PFSK-1 (cell line): ENCODE measurements around the gene RASGRP3.

ENCODE experiments used
- POLR2AphosphoS5 ChIP-seq: IDR thresholded peaks from 2 replicates; pipeline ENCODE4 v1.6.1; 2012; ENCODE audit warnings: low read depth, mild to moderate bottlenecking, control low read depth, low read length, moderate library complexity
- REST ChIP-seq, 2 experiments: IDR thresholded peaks; 2 replicates each; pipeline versions ENCODE4 v1.6.1 to v1.8.0; 2011 to 2012; ENCODE audit warnings: low read depth in 2 of 2, low read length in 2 of 2, control low read depth in 1 of 2, inconsistent platforms in 1 of 2, mild to moderate bottlenecking in 1 of 2, moderate library complexity in 1 of 2; ENCODE audit not compliant: insufficient read depth in 1 of 2
- SIN3A ChIP-seq: IDR thresholded peaks from 2 replicates; pipeline ENCODE4 v1.6.1; 2012; ENCODE audit warnings: mild to moderate bottlenecking, low read length, moderate library complexity, borderline replicate concordance; ENCODE audit not compliant: insufficient read depth
- TAF1 ChIP-seq: IDR thresholded peaks from 2 replicates; pipeline ENCODE4 v1.6.1; 2012; ENCODE audit warnings: low read length, control low read depth, borderline replicate concordance; ENCODE audit not compliant: insufficient read depth

- TF ChIP-seq POLR2AphosphoS5 (no peak), SIN3A (no peak), REST (IDR thresholded peaks at IDR 0.05; ENCODE audit: insufficient read depth in 1 of 2, low read depth in 2 of 2, low read length in 2 of 2) (no peak), TAF1 (no peak)
Observed at GRCh38 chr2:33437815-33438214, 38.6 kb upstream of the RASGRP3 start.
